Astrocyte of the cerebellum (primary cell): Measurements from ENCODE around the gene CR1.
"Not testable (repeated sequence)": the region's sequence is repeated elsewhere in the genome, so short reads cannot be mapped to it uniquely, and the experiment has no call there.

ENCODE experiments used
- DNase-seq: peaks from one replicate; pipeline ENCODE4 v3.0.0-alpha.2; 2011; ENCODE audit warnings: low read depth
- H3K4me3 ChIP-seq: 2 replicates; pipeline ENCODE4 v1.5.1; 2011; ENCODE audit warnings: mild to moderate bottlenecking, low read depth, low read length, moderate library complexity
- CTCF ChIP-seq: IDR thresholded peaks from 2 replicates; pipeline ENCODE4 v1.5.1; 2012; ENCODE audit warnings: low read length, low read depth, moderate library complexity, mild to moderate bottlenecking; ENCODE audit errors: missing control alignments
- in situ Hi-C: cut with HindIII; loops from 2 replicates; pipeline ENCODE4 v1.10.0; 2017; ENCODE audit warnings: low sequenced_read_pairs

Gene CR1

DNA sequence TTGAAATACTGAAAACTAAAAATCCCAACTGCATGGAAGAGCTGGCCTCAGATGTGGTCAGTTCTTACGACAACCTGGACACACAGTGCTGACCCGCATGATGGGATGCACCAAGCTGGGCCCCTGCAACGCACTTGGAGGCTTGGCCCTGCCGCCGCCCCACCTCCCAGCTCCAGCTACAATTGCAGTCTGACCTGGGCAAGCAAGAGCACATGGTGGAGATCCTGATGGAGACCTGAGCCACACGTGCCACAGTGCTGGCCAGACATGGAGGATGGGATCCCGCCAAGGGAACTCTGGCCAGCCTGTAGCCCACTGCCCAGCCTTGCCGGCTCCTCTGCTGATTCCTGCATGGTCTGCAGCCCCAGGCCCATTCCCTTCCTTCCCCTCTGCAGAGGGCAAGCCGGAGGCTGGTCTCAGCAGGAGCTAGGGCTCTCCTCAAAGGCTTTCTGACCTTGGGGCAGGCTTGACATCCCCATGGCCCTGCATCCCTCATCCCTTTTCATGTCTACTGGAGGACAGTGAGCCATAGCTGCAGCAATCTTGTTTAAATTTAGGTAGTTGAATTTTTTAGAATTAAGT lies 163.0 kb downstream of the CR1 start:
- no peak for DNase-seq
- in situ Hi-C loops, result no loop called here
- TF ChIP-seq CTCF, result no peak
- H3K4me3 ChIP-seq, result no peak overlapping the region

DNA sequence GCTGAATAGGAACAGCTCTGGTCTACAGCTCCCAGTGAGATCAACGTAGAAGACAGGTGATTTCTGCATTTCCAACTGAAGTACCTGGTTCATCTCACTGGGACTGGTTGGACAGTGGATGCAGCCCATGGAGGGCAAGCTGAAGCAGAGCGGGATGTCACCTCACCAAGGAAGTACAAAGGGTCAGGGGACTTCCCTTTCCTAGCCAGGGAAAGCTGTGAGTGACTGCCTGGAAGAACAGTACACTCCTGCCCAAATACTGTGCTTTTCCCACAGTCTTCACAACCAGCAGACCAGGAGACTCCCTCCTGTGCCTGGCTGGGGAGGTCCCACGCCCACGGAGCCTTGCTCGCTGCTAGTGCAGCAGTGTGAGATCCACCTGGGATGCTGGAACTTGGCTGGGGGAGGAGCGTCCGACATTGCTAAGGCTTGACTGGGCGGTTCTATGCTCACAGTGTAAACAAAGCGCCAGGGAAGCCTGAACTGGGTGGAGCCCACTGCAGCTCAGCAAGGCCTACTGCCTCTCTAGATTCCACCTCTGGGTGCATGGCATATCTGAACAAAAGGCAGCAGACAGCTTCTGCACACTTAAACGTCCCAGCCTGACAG lies 163.7 kb downstream of the CR1 start:
- H3K4me3 ChIP-seq, result no peak overlapping the region
- DNase-seq, result no peak
- no peak for TF ChIP-seq CTCF
- in situ Hi-C loops, result no loop called here

- DNase-seq, H3K4me3 ChIP-seq, in situ Hi-C loops: not testable (repeated sequence)
These were observed 165.5 kb downstream of the CR1 start for GRCh38 chr1:207661420-207661819.

DNA sequence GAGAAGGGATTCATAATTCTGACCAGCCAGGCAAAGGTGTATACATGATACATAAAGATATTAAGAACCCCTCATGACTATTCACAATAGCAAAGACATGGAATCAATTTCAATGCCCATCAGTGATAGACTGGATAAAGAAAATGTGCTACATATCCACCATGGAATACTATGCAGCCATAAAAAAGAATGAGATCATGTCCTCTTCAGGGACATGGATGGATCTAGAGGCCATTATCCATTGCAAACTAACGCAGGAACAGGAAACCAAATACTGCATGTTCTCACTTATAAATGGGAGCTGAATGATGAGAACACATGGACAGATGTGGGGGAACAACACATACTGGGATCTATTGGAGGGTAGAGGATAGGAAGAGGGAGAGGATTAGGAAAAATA lies 170.4 kb downstream of the CR1 start:
- in situ Hi-C loops, result no loop called here
- no peak for TF ChIP-seq CTCF
- no peak overlapping the region for H3K4me3 ChIP-seq

GRCh38 chr1:207669528-207670009 lies 173.6 kb downstream of the CR1 start:
- no peak overlapping the region for H3K4me3 ChIP-seq
- in situ Hi-C loops, result no loop called here
- no peak for TF ChIP-seq CTCF
- DNase-seq, result no peak

More for the DNA sequence above, 170.4 kb downstream of the CR1 start:
- no peak for DNase-seq

DNA sequence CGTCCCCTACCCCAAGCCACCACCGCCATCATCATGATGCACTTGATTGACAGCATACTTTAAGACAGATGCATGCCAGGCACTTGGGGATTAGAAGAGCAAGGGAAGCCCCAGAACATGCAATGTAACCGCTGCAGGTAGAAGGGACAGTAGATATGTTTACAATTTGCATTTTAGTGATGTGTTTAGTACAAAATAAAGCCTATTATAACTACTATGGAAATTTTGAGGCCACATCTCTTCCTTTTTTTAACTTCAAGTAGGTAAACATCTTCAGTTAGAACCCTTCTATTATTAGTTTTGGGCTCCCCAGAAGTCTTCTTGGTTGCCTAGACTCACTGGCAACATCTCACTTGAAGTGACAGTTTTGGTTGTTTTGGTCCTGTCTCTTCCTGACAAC lies 174.2 kb downstream of the CR1 start:
- in situ Hi-C loops, result no loop called here
- TF ChIP-seq CTCF, result no peak
- no peak for DNase-seq
- H3K4me3 ChIP-seq, result no peak overlapping the region

DNA sequence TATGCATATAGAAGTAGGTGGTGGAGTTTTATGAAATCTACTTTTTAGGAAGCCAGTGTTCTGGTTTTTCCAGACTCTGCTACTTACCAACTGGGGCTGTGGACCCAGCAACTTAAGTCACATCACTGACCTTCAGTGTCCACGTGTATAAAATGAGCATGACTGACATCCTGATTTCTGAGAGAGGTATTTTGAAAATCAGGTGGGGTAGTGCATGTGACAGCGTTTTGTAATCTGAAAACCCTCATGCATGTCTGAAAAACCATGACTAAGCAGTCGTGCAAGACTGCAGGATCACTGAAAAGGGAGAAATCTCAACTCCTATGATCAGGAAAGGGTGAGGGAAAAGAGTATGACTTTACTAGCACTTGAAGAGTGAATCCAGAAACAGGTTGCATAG lies 175.0 kb downstream of the CR1 start:
- TF ChIP-seq CTCF, result no peak
- no peak overlapping the region for H3K4me3 ChIP-seq
- no peak for DNase-seq
- in situ Hi-C loops, result no loop called here
